Right cardiac atrium (tissue), 5 donors: ENCODE results near the gene TLE2. TPM values are rescaled to one million over a fixed set of nuclear protein-coding genes. Genes with fewer than 3 reads are reported as not detected.

Experiments used
- ATAC-seq, 2 donors: fragments of 200-7000 bp; cut with Tn5 transposase; one replicate each; pipeline versions ENCODE4 v1.8.0 to v1.9.1; 2020; ENCODE audit warnings: moderate library complexity in 2 of 2, mild to moderate bottlenecking in 1 of 2
- DNase-seq, 3 donors: peaks; one replicate each; pipeline ENCODE4 v3.0.0-alpha.2; 2020
- H3K27ac ChIP-seq: one replicate; pipeline ENCODE4 v1.5.1; 2013; ENCODE audit warnings: mild to moderate bottlenecking, low read length, control low read depth, moderate library complexity
- H3K27me3 ChIP-seq: one replicate; pipeline ENCODE4 v1.6.1; 2013; ENCODE audit not compliant: control insufficient read depth, insufficient read depth
- H3K4me1 ChIP-seq: one replicate; pipeline ENCODE4 v1.6.1; 2013; ENCODE audit warnings: low read length; ENCODE audit not compliant: control insufficient read depth, insufficient read depth
- H3K4me3 ChIP-seq: one replicate; pipeline ENCODE4 v1.5.1; 2013; ENCODE audit warnings: low read length, control low read depth
- H3K9me3 ChIP-seq: one replicate; pipeline ENCODE4 v1.6.1; 2013; ENCODE audit warnings: low read length; ENCODE audit not compliant: control insufficient read depth
- WGBS: extraction: QIAGEN DNeasy Blood & Tissue Kit; methylation state at CpG from one replicate; pipeline ENCODE4 v1.1.7; 2013; 5-methylcytosine and 5-hydroxymethylcytosine counted together
- intact Hi-C, 4 donors: fragments of 100-400 bp; cut with DNase I; formaldehyde crosslinking; loops; one replicate each; pipeline versions ENCODE4 v1.11.0 to v1.14.0; 2022 to 2023
- long read RNA-seq, 4 donors: library from polyadenylated mRNA; unstranded; transcript quantifications; one replicate each; pipeline ENCODE4 v2.0.0, GENCODE V29; 2020 to 2021
- polyA plus RNA-seq: library from polyadenylated mRNA; stranded (reverse); fragments of 200-250 nt; gene quantifications from one replicate; pipeline ENCODE4 v1.2.3, GENCODE V29; 2013
- total RNA-seq, 4 donors: library from RNA; stranded (reverse); fragmentation: NEBNext Ultra II Directional; extraction: Animal tissue kit (Norgen Biotek cat#: 25700); gene quantifications; one replicate each; pipeline ENCODE4 v1.2.1, GENCODE V29; 2021
- donor health status: healthy with polysubstance abuse.
- donor health status: DM: no; HTN: yes; CAD: no.
- donor health status: DM: no; HTN: no; CAD: no.
- donor health status: DM: no; HTN: yes; CAD: no; lungs with severe emphysema.
- donor health status: DM: yes; HTN: yes; CAD: no.

Gene TLE2
- total RNA-seq (100 to 1,000 TPM in 1 of 4 donors, 10 to 100 TPM in 3; 78.4 to 102 (median 88.1) TPM), polyA plus RNA-seq (68.6 TPM)
- long read RNA-seq, donor 1, partial matches to known transcripts, result 98 of 468 reads
- long read RNA-seq, donor 1, other reads (novel, unspliced or antisense), result 370 of 468 reads
- long read RNA-seq, donor 2, partial matches to known transcripts, result 55 of 227 reads
- long read RNA-seq, donor 2, other reads (novel, unspliced or antisense), result 172 of 227 reads
- long read RNA-seq, donor 3, partial matches to known transcripts, result 98 of 280 reads
- long read RNA-seq, donor 3, other reads (novel, unspliced or antisense), result 182 of 280 reads
- long read RNA-seq, donor 4, partial matches to known transcripts, result 55 of 237 reads
- long read RNA-seq, donor 4, other reads (novel, unspliced or antisense), result 182 of 237 reads

GRCh38 chr19:3029065-3029923, at the start of gene TLE2:
TLE2 (minus strand) TSS chr19:3029280; CDS start chr19:3028904, 376 bp downstream.
- Histone ChIP-seq H3K9me3 (no peaks in the 10 kb centered on the region), H3K27me3 (no peaks in the 10 kb centered on the region), H3K4me3 (peak within 1 kb of the TSS; percentile 96), H3K4me1 (no peaks in the 10 kb centered on the region), H3K27ac (peak within 1 kb of the TSS; percentile 61)
- DNase-seq (peak; percentile 56 to 77 (median 77)), ATAC-seq (peak in 1 of 2 donors; percentile 39)
- 3% methylated on average over 76 of the region's 85 CpGs for WGBS
- intact Hi-C loops, result loop anchor here in 1 of 4 donors (5.0 kb wide), 1 partner anchor 47 kb away; no protein-coding TSS in a partner anchor

- ATAC-seq (peak; percentile 59 to 67), DNase-seq (peak; percentile 44 to 84 (median 83))
- no peak overlapping the region for H3K4me3 ChIP-seq
- intact Hi-C loops, result loop anchor here in 2 of 4 donors (5.0 to 10.0 kb wide), 3 partner anchors 86 to 121 kb away; no protein-coding TSS in a partner anchor
- H3K4me1 ChIP-seq, result no peaks in the 10 kb centered on the region
- no peak overlapping the region for H3K27ac ChIP-seq
- no peaks in the 10 kb centered on the region for H3K27me3 ChIP-seq
- no peaks in the 10 kb centered on the region for H3K9me3 ChIP-seq
- 10% methylated on average over 41 of the region's 41 CpGs for WGBS
Measured at GRCh38 chr19:3075605-3076431, 46.7 kb upstream of the TLE2 start.

- ATAC-seq (peak; percentile 26 to 67), DNase-seq (peak in 2 of 3 donors; percentile 74 to 80)
- no peak overlapping the region for H3K4me3 ChIP-seq
- intact Hi-C loops, result loop anchor here in 2 of 4 donors (10.0 kb wide), 2 partner anchors 91 to 119 kb away; no protein-coding TSS in a partner anchor
- H3K4me1 ChIP-seq, result no peaks in the 10 kb centered on the region
- no peak overlapping the region for H3K27ac ChIP-seq
- H3K27me3 ChIP-seq, result no peaks in the 10 kb centered on the region
- H3K9me3 ChIP-seq, result no peaks in the 10 kb centered on the region
- WGBS, result 65% methylated on average over 8 of the region's 8 CpGs
Measured at GRCh38 chr19:3073931-3074595, 45.0 kb upstream of the TLE2 start.

GRCh38 chr19:3073159-3073563, 44.1 kb upstream of the TLE2 start:
- Histone ChIP-seq H3K4me3 (no peak overlapping the region), H3K27ac (no peak overlapping the region), H3K9me3 (no peaks in the 10 kb centered on the region), H3K27me3 (no peaks in the 10 kb centered on the region), H3K4me1 (no peaks in the 10 kb centered on the region)
- WGBS, result 39% methylated on average over 3 of the region's 3 CpGs
- peak; percentile 66 to 80 (median 72) for DNase-seq
- peak; percentile 77 to 82 for ATAC-seq
- intact Hi-C loops, result loop anchor here in 2 of 4 donors (10.0 kb wide), 2 partner anchors 92 to 118 kb away; no protein-coding TSS in a partner anchor

GRCh38 chr19:3071768-3072167, 42.7 kb upstream of the TLE2 start:
- intact Hi-C loops, result loop anchor here in 2 of 4 donors (10.0 kb wide), 2 partner anchors 93 to 117 kb away; no protein-coding TSS in a partner anchor
- 49% methylated on average over 4 of the region's 4 CpGs for WGBS

GRCh38 chr19:3068071-3068470, 39.0 kb upstream of the TLE2 start:
- H3K27me3 ChIP-seq, result no peaks in the 10 kb centered on the region
- H3K4me3 ChIP-seq, result no peak overlapping the region
- WGBS, result 68% methylated on average over 21 of the region's 21 CpGs
- intact Hi-C loops, result no loop called here
- no peak overlapping the region for H3K27ac ChIP-seq
- DNase-seq, result peak in 1 of 3 donors; percentile 52
- no peaks in the 10 kb centered on the region for H3K4me1 ChIP-seq
- no peaks in the 10 kb centered on the region for H3K9me3 ChIP-seq
- peak in 1 of 2 donors; percentile 32 for ATAC-seq

More at GRCh38 chr19:3071768-3072167, 42.7 kb upstream of the TLE2 start:
- Histone ChIP-seq H3K27me3 (no peaks in the 10 kb centered on the region), H3K4me3 (no peak overlapping the region), H3K9me3 (no peaks in the 10 kb centered on the region), H3K27ac (no peak overlapping the region), H3K4me1 (no peaks in the 10 kb centered on the region)
- no peak for DNase-seq
- ATAC-seq, result no peak

- Histone ChIP-seq H3K9me3 (no peaks in the 10 kb centered on the region), H3K27ac (no peak overlapping the region), H3K27me3 (no peaks in the 10 kb centered on the region), H3K4me3 (no peak overlapping the region), H3K4me1 (no peaks in the 10 kb centered on the region)
- no peak for ATAC-seq
- DNase-seq, result no peak
- intact Hi-C loops, result no loop called here
- 90% methylated on average over 9 of the region's 9 CpGs for WGBS
Measured at GRCh38 chr19:3067563-3067962, 38.5 kb upstream of the TLE2 start.

GRCh38 chr19:3066482-3067049, 37.5 kb upstream of the TLE2 start:
- Histone ChIP-seq H3K9me3 (no peaks in the 10 kb centered on the region), H3K27me3 (no peaks in the 10 kb centered on the region), H3K4me3 (no peak overlapping the region), H3K4me1 (no peaks in the 10 kb centered on the region), H3K27ac (no peak overlapping the region)
- DNase-seq (no peak), ATAC-seq (no peak)
- 92% methylated on average over 16 of the region's 16 CpGs for WGBS
- intact Hi-C loops, result no loop called here

GRCh38 chr19:3065675-3066357, 36.7 kb upstream of the TLE2 start:
- Histone ChIP-seq H3K9me3 (no peaks in the 10 kb centered on the region), H3K4me1 (no peaks in the 10 kb centered on the region), H3K27ac (no peak overlapping the region), H3K4me3 (no peak overlapping the region), H3K27me3 (no peaks in the 10 kb centered on the region)
- WGBS, result 75% methylated on average over 15 of the region's 15 CpGs
- intact Hi-C loops, result no loop called here
- ATAC-seq (no peak), DNase-seq (peak in 1 of 3 donors; percentile 48)
